Islet precursor cell (in vitro differentiated cells): Measurements from ENCODE around the gene FBXW9.
"Not testable (repeated sequence)": the region's sequence is repeated elsewhere in the genome, so short reads cannot be mapped to it uniquely, and the experiment has no call there.

ENCODE experiments used
- DNase-seq: peaks from one replicate; pipeline ENCODE4 v3.0.0-alpha.2; 2018

FBXW9 gene

GRCh38 chr19:12713304-12713703 lies 16.9 kb upstream of the FBXW9 start:
- DNase-seq: not testable (repeated sequence)

- not testable (repeated sequence) for DNase-seq
Observed at GRCh38 chr19:12712077-12712476, 15.6 kb upstream of the FBXW9 start.

GRCh38 chr19:12711187-12711586 lies 14.8 kb upstream of the FBXW9 start:
- no peak for DNase-seq

- no peak for DNase-seq
Observed at GRCh38 chr19:12708641-12709040, 12.2 kb upstream of the FBXW9 start.

GRCh38 chr19:12706332-12706718 lies 9.9 kb upstream of the FBXW9 start:
- DNase-seq: no peak

GRCh38 chr19:12705654-12706331 lies 9.4 kb upstream of the FBXW9 start:
- no peak for DNase-seq

- no peak for DNase-seq
Observed at GRCh38 chr19:12705169-12705568, 8.7 kb upstream of the FBXW9 start.

GRCh38 chr19:12703046-12703445 lies 6.6 kb upstream of the FBXW9 start:
- DNase-seq: peak; percentile 84

GRCh38 chr19:12701596-12702282 lies 5.3 kb upstream of the FBXW9 start:
- no peak for DNase-seq

GRCh38 chr19:12698138-12698537 lies 1.7 kb upstream of the FBXW9 start:
- DNase-seq: no peak

GRCh38 chr19:12697425-12697824 lies 994 bp upstream of the FBXW9 start:
- not testable (repeated sequence) for DNase-seq

GRCh38 chr19:12695997-12696365 lies 450 bp downstream of the FBXW9 start:
- peak; percentile 46 for DNase-seq

GRCh38 chr19:12695514-12695913 lies 917 bp downstream of the FBXW9 start:
- no peak for DNase-seq

GRCh38 chr19:12695096-12695495 lies 1.3 kb downstream of the FBXW9 start:
- DNase-seq: no peak

- DNase-seq: peak; percentile 43
Observed at GRCh38 chr19:12694641-12695040, 1.8 kb downstream of the FBXW9 start.

GRCh38 chr19:12692960-12693359 lies 3.5 kb downstream of the FBXW9 start:
- no peak for DNase-seq

GRCh38 chr19:12689581-12690216 lies 6.7 kb downstream of the FBXW9 start:
- DNase-seq: peak; percentile 51

- no peak for DNase-seq
Observed at GRCh38 chr19:12689012-12689411, 7.4 kb downstream of the FBXW9 start.

- no peak for DNase-seq
Observed at GRCh38 chr19:12687496-12688196, 8.8 kb downstream of the FBXW9 start, which contains the start of gene GNG14. Gene GNG14, plus strand, starts transcription at chr19:12687998. Its CDS starts 51 bp downstream, at chr19:12688049.

- no peak for DNase-seq
Observed at GRCh38 chr19:12685831-12686230, 10.6 kb downstream of the FBXW9 start.

- DNase-seq: peak; percentile 99
Observed at GRCh38 chr19:12681074-12681987, 15.1 kb downstream of the FBXW9 start, which contains the start of gene DHPS. Gene DHPS, minus strand, starts transcription at chr19:12681880. Its CDS starts 114 bp downstream, at chr19:12681766.

GRCh38 chr19:12680034-12680433 lies 16.4 kb downstream of the FBXW9 start:
- peak; percentile 47 for DNase-seq
